Measurements from ENCODE around the gene SHISA7.

- TF ChIP-seq CTCF (IDR thresholded peaks at IDR 0.05) (no peak), POLR2A (IDR thresholded peaks at IDR 0.05) (no peak)
Observed at GRCh38 chr19:55477905-55478304, 34.8 kb upstream of the SHISA7 start.

All from heart left ventricle (tissue), 13 donors.